GM12864 (cell line): ENCODE data around the gene HECTD2.
"Not testable (repeated sequence)": the region's sequence is repeated elsewhere in the genome, so short reads cannot be mapped to it uniquely, and the experiment has no call there.

Experiments used
- DNase-seq: peaks from one replicate; pipeline ENCODE4 v3.0.0-alpha.2; 2011; ENCODE audit warnings: low read depth
- H3K4me3 ChIP-seq: 2 replicates; pipeline ENCODE4 v1.5.1; 2011; ENCODE audit warnings: mild to moderate bottlenecking, low read depth, low read length, control low read depth
- CTCF ChIP-seq: IDR thresholded peaks from 2 replicates; pipeline ENCODE4 v1.5.1; 2011; ENCODE audit warnings: low read depth, mild to moderate bottlenecking, moderate library complexity, low read length, control low read depth, inconsistent platforms; ENCODE audit errors: missing control alignments

HECTD2 gene

GRCh38 chr10:91369978-91370589, 40.1 kb upstream of the HECTD2 start:
- H3K4me3 ChIP-seq, DNase-seq: not testable (repeated sequence)
- TF ChIP-seq CTCF = peak; percentile 33

GRCh38 chr10:91374052-91374451, 36.1 kb upstream of the HECTD2 start:
- no peak for TF ChIP-seq CTCF
- no peak overlapping the region for H3K4me3 ChIP-seq
- no peak for DNase-seq

GRCh38 chr10:91378061-91378460, 32.1 kb upstream of the HECTD2 start:
- no peak for TF ChIP-seq CTCF
- no peak overlapping the region for H3K4me3 ChIP-seq
- no peak for DNase-seq

- DNase-seq = no peak
- TF ChIP-seq CTCF = no peak
- no peak overlapping the region for H3K4me3 ChIP-seq
Observed at GRCh38 chr10:91380873-91381256, 29.3 kb upstream of the HECTD2 start.

GRCh38 chr10:91381257-91381891, 28.8 kb upstream of the HECTD2 start:
- DNase-seq = no peak
- no peak for TF ChIP-seq CTCF
- H3K4me3 ChIP-seq = no peak overlapping the region

GRCh38 chr10:91385306-91386085, 24.6 kb upstream of the HECTD2 start:
- no peak for DNase-seq
- TF ChIP-seq CTCF = no peak
- H3K4me3 ChIP-seq = no peak overlapping the region
